A549 (cell line): ENCODE results near the gene GABPB1. TPM values are rescaled to one million over a fixed set of nuclear protein-coding genes. Genes with fewer than 3 reads are reported as not detected.

Experiments used
- ATAC-seq, 2 experiments: fragments of 200-7000 bp in 1 of 2; fragments of >200 bp in 1 of 2; cut with Nextera tagmentation in 1 of 2; cut with Tn5 transposase in 1 of 2; 3 replicates each; pipeline versions ENCODE4 v1.8.0 to v1.9.1; 2018 to 2020; ENCODE audit warnings: mild to moderate bottlenecking in 1 of 2, moderate library complexity in 1 of 2
- CTCF ChIA-PET: fragments of 300-600 bp; sonication (Branson Sonifier 250); formaldehyde crosslinking; extraction: SDS; loops from one replicate; lab custom pipeline; 2021; ENCODE audit warnings: antibody characterized with exemption, inconsistent platforms; lab: Yijun Ruan, JAX
- POLR2A ChIA-PET: fragments of 350-600 bp; formaldehyde crosslinking; extraction: SDS; loops from one replicate; lab custom pipeline; 2021; ENCODE audit warnings: antibody characterized with exemption, inconsistent platforms; lab: Yijun Ruan, JAX
- DNase-seq, 2 experiments: peaks; one replicate each; pipeline versions ENCODE4 v3.0.0 to v3.0.0-alpha.2; 2011 to 2016; ENCODE audit warnings: low read depth in 1 of 2, low spot score in 1 of 2
- FAIRE-seq: peaks from 2 replicates; lab custom pipeline; 2011; peaks lifted over from hg19 to GRCh38; lab: Jason Lieb, UNC
- H3K27ac ChIP-seq, 2 experiments: fragments of >200 bp; sonication (Bioruptor Twin); formaldehyde crosslinking; 3 replicates each; pipeline ENCODE4 v1.5.1; 2016 to 2017
- H3K4me1 ChIP-seq: fragments of >200 bp; sonication (Bioruptor Twin); formaldehyde crosslinking; 3 replicates; pipeline ENCODE4 v1.6.1; 2016
- H3K4me2 ChIP-seq: fragments of >200 bp; sonication (Bioruptor Twin); formaldehyde crosslinking; 3 replicates; pipeline ENCODE4 v1.6.1; 2016
- H3K4me3 ChIP-seq: fragments of >200 bp; sonication (Bioruptor Twin); formaldehyde crosslinking; 3 replicates; pipeline ENCODE4 v1.5.1; 2016
- H3K9me3 ChIP-seq: fragments of >200 bp; sonication (Bioruptor Twin); formaldehyde crosslinking; 3 replicates; pipeline ENCODE4 v1.6.1; 2016
- BHLHE40 ChIP-seq: IDR thresholded peaks from 2 replicates; pipeline ENCODE4 v1.6.1; 2012; ENCODE audit warnings: low read depth, low read length, inconsistent platforms
- CBX2 ChIP-seq: fragments of 200-600 bp; sonication (generic); IDR thresholded peaks from 2 replicates; pipeline ENCODE4 v1.6.1; 2016; ENCODE audit warnings: low read depth, mild to moderate bottlenecking, borderline replicate concordance
- CBX8 ChIP-seq: fragments of 200-600 bp; sonication (generic); IDR thresholded peaks from 2 replicates; pipeline ENCODE4 v1.6.1; 2016
- CEBPB ChIP-seq, 2 experiments: fragments of >200 bp in 1 of 2; sonication (Bioruptor Twin) in 1 of 2; formaldehyde crosslinking in 1 of 2; IDR thresholded peaks; 2 replicates each; pipeline ENCODE4 v1.6.1; 2012 to 2016
- EHF ChIP-seq: fragments of 250-450 bp; sonication (Bioruptor Pico); IDR thresholded peaks from 2 replicates; pipeline ENCODE4 v1.5.0; 2020; ENCODE audit warnings: mild to moderate bottlenecking
- EP300 ChIP-seq, 2 experiments: fragments of >200 bp; sonication (Bioruptor Twin); formaldehyde crosslinking; IDR thresholded peaks; 2 replicates in 1 of 2; 3 replicates in 1 of 2; pipeline ENCODE4 v1.6.1; 2016 to 2017
- FOSL2 ChIP-seq, 2 experiments: fragments of 450-650 bp in 1 of 2; fragments of >200 bp in 1 of 2; sonication (Bioruptor Twin) in 1 of 2; formaldehyde crosslinking; IDR thresholded peaks; 2 replicates each; pipeline versions ENCODE4 v1.5.0 to v1.6.1; 2016 to 2020; ENCODE audit warnings: mild to moderate bottlenecking in 1 of 2, moderate library complexity in 1 of 2
- HOXA7 ChIP-seq: fragments of 250-450 bp; sonication (Bioruptor Pico); IDR thresholded peaks from 2 replicates; pipeline ENCODE4 v1.5.0; 2020; ENCODE audit warnings: mild to moderate bottlenecking, moderate library complexity
- HOXB13 ChIP-seq: fragments of 250-450 bp; sonication (Bioruptor Pico); IDR thresholded peaks from 2 replicates; pipeline ENCODE4 v1.5.0; 2020; ENCODE audit warnings: low read depth, mild to moderate bottlenecking, moderate library complexity
- JUNB ChIP-seq: fragments of >200 bp; sonication (Bioruptor Twin); formaldehyde crosslinking; IDR thresholded peaks from 2 replicates; pipeline ENCODE4 v1.6.1; 2016
- MAFK ChIP-seq: fragments of 450-650 bp; IDR thresholded peaks from 2 replicates; pipeline ENCODE4 v1.6.1; 2014; ENCODE audit not compliant: partially characterized antibody
- MAZ ChIP-seq: fragments of 150-350 bp; IDR thresholded peaks from 2 replicates; pipeline ENCODE4 v1.6.1; 2014; ENCODE audit warnings: antibody characterized with exemption, low read depth, low read length, borderline replicate concordance
- NFE2L2 ChIP-seq: fragments of 150-350 bp; conservative IDR thresholded peaks from 2 replicates; pipeline ENCODE4 v1.6.1; 2014; ENCODE audit warnings: low read length
- NPAS2 ChIP-seq: fragments of 250-450 bp; sonication (Bioruptor Pico); IDR thresholded peaks from 2 replicates; pipeline ENCODE4 v1.8.0; 2022; ENCODE audit warnings: mild to moderate bottlenecking, moderate library complexity, borderline replicate concordance
- PHF8 ChIP-seq: fragments of 200-600 bp; sonication (generic); IDR thresholded peaks from 2 replicates; pipeline ENCODE4 v1.6.1; 2016; ENCODE audit warnings: low read depth, mild to moderate bottlenecking, antibody characterized with exemption, moderate library complexity, borderline replicate concordance
- POLR2AphosphoS2 ChIP-seq: conservative IDR thresholded peaks from 2 replicates; pipeline ENCODE4 v1.6.1; 2012; ENCODE audit warnings: low read length, improper control_type of control experiment, inconsistent platforms
- RCOR1 ChIP-seq: fragments of 150-350 bp; IDR thresholded peaks from 2 replicates; pipeline ENCODE4 v1.6.1; 2014; ENCODE audit warnings: antibody characterized with exemption, low read length, low read depth
- RNF2 ChIP-seq: fragments of 200-600 bp; sonication (generic); IDR thresholded peaks from 2 replicates; pipeline ENCODE4 v1.6.1; 2016; ENCODE audit warnings: low read depth, mild to moderate bottlenecking, antibody characterized with exemption, moderate library complexity, borderline replicate concordance
- SREBF2 ChIP-seq: fragments of 450-650 bp; IDR thresholded peaks from 2 replicates; pipeline ENCODE4 v1.6.1; 2014; ENCODE audit warnings: mild to moderate bottlenecking, moderate library complexity
- ZC3H11A ChIP-seq: fragments of 450-650 bp; IDR thresholded peaks from 2 replicates; pipeline ENCODE4 v1.6.1; 2014; ENCODE audit warnings: antibody characterized with exemption, mild to moderate bottlenecking
- ZFP36 ChIP-seq: fragments of 450-650 bp; IDR thresholded peaks from 2 replicates; pipeline ENCODE4 v1.6.1; 2014; ENCODE audit warnings: borderline replicate concordance; ENCODE audit not compliant: partially characterized antibody
- WGBS: methylation state at CpG from one replicate; pipeline ENCODE4 v1.1.6; 2017; ENCODE audit errors: missing lambda C conversion rate; 5-methylcytosine and 5-hydroxymethylcytosine counted together
- polyA plus RNA-seq, 4 experiments: library from polyadenylated mRNA; depleted of rRNA in 3 of 4; stranded (reverse); fragments of >200 nt; fragmentation: RNase III in 1 of 4; extraction: RNeasy Plus Mini Kit Qiagen cat#74134 plus additional on column Dnase treatment in 1 of 4; gene quantifications; 2 replicates in 3 of 4; 3 replicates in 1 of 4; pipeline ENCODE4 v1.2.3, GENCODE V29; 2011 to 2017
- TF ChIP-seq, protein P1 (sequence below): fragments of 200-600 bp; sonication (generic); IDR thresholded peaks from 2 replicates; pipeline ENCODE4 v1.6.1; 2016; ENCODE audit warnings: antibody characterized with exemption, mild to moderate bottlenecking, moderate library complexity
- TF ChIP-seq, protein P2 (sequence below): IDR thresholded peaks from 2 replicates; pipeline ENCODE4 v1.6.1; 2012; ENCODE audit warnings: low read depth, borderline replicate concordance
- TF ChIP-seq, protein P3 (sequence below): fragments of 450-650 bp; IDR thresholded peaks from 2 replicates; pipeline ENCODE4 v1.6.1; 2014; ENCODE audit warnings: antibody characterized with exemption

Gene GABPB1
- polyA plus RNA-seq, 2 of the 4 experiments (the other 2 are of a cell fraction): 23.0 to 53.9 TPM

DNA sequence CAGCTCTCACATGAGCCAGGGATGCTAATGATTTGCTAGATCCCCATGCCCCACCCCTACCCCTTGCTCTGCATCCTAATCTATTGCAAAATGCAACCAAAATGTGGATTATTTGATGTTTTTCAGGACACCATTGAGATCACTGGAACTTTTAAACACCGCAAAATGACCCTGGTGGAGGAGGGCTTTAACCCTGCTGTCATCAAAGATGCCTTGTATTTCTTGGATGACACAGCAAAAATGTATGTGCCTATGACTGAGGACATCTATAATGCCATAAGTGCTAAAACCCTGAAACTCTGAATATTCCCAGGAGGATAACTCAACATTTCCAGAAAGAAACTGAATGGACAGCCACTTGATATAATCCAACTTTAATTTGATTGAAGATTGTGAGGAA, 119.2 kb downstream of the GABPB1 start:
- POLR2A ChIA-PET: no interaction called here
- Histone ChIP-seq H3K4me3 (no peak overlapping the region), H3K4me2 (0 out of 3 replicates have a peak overlapping the region, but pooled peaks have one; percentile 15), H3K4me1 (peaks cover 20% of the 10 kb centered on the region)
- CTCF ChIA-PET: no interaction called here
- TF ChIP-seq, protein P1, sequence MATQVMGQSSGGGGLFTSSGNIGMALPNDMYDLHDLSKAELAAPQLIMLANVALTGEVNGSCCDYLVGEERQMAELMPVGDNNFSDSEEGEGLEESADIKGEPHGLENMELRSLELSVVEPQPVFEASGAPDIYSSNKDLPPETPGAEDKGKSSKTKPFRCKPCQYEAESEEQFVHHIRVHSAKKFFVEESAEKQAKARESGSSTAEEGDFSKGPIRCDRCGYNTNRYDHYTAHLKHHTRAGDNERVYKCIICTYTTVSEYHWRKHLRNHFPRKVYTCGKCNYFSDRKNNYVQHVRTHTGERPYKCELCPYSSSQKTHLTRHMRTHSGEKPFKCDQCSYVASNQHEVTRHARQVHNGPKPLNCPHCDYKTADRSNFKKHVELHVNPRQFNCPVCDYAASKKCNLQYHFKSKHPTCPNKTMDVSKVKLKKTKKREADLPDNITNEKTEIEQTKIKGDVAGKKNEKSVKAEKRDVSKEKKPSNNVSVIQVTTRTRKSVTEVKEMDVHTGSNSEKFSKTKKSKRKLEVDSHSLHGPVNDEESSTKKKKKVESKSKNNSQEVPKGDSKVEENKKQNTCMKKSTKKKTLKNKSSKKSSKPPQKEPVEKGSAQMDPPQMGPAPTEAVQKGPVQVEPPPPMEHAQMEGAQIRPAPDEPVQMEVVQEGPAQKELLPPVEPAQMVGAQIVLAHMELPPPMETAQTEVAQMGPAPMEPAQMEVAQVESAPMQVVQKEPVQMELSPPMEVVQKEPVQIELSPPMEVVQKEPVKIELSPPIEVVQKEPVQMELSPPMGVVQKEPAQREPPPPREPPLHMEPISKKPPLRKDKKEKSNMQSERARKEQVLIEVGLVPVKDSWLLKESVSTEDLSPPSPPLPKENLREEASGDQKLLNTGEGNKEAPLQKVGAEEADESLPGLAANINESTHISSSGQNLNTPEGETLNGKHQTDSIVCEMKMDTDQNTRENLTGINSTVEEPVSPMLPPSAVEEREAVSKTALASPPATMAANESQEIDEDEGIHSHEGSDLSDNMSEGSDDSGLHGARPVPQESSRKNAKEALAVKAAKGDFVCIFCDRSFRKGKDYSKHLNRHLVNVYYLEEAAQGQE: no peak
- TF ChIP-seq EHF (CRISPR knock-in tag): no peak
- peak; percentile 91 for TF ChIP-seq MAFK
- TF ChIP-seq CBX2: no peak
- TF ChIP-seq HOXB13 (CRISPR knock-in tag): no peak
- TF ChIP-seq ZC3H11A: no peak
- TF ChIP-seq, protein P2, sequence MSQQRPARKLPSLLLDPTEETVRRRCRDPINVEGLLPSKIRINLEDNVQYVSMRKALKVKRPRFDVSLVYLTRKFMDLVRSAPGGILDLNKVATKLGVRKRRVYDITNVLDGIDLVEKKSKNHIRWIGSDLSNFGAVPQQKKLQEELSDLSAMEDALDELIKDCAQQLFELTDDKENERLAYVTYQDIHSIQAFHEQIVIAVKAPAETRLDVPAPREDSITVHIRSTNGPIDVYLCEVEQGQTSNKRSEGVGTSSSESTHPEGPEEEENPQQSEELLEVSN: no peak
- TF ChIP-seq, protein P3, sequence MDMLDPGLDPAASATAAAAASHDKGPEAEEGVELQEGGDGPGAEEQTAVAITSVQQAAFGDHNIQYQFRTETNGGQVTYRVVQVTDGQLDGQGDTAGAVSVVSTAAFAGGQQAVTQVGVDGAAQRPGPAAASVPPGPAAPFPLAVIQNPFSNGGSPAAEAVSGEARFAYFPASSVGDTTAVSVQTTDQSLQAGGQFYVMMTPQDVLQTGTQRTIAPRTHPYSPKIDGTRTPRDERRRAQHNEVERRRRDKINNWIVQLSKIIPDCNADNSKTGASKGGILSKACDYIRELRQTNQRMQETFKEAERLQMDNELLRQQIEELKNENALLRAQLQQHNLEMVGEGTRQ: no peak
- no peak for TF ChIP-seq FOSL2 (IDR thresholded peaks at IDR 0.05)
- no peak for TF ChIP-seq FOSL2 (CRISPR knock-in tag; IDR thresholded peaks at IDR 0.05)
- TF ChIP-seq NFE2L2: peak; percentile 86
- no peak for TF ChIP-seq PHF8
- TF ChIP-seq, all 56 proteins: peak for 2
- FAIRE-seq (no peak), ATAC-seq (no peak), DNase-seq (no peak)
- 89% methylated on average over 1 of the region's 1 CpG for WGBS
- Histone ChIP-seq H3K27ac (peak overlapping the region; percentile 16 to 45; a peak in 4 of 6 replicates), H3K9me3 (no peaks in the 10 kb centered on the region)

DNA sequence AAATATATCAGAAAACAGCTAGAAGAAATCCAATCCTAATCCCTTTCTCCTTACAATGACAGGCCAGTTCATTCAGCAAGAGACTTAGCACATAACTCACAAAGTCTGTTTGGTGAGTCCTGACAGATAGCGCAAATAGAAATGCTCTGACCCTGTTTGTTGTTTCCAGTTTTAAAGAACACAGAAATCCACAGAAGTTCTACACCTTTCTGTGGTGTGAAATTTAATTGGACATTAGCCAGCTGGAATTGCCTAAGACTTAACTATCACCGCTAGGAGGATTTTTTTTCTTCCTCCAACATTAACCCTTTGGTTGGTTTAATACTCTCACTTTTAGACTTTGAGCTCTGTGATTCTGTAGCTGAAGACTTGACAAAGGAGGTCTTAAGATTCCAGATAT, 120.2 kb downstream of the GABPB1 start:
- Histone ChIP-seq H3K4me2 (peak overlapping the region; percentile 8; the same call in 1 of the 3 replicates), H3K27ac (no peak overlapping the region; a peak in 1 of 6 replicates), H3K9me3 (no peaks in the 10 kb centered on the region), H3K4me3 (no peak overlapping the region), H3K4me1 (peaks cover 20% of the 10 kb centered on the region)
- DNase-seq: no peak
- ChIA-PET CTCF (interaction anchor here (0.6 to 1.1 kb wide), 3 partner anchors 49 to 1458 kb away, joined by 3 read pairs; no protein-coding TSS in a partner anchor), POLR2A (no interaction called here)
- peak in 1 of 2 experiments; percentile 38; a peak in 2 of 6 replicates for ATAC-seq
- 47% methylated on average over 2 of the region's 2 CpGs for WGBS
- FAIRE-seq: no peak
- TF ChIP-seq BHLHE40 (no peak), FOSL2 (IDR thresholded peaks at IDR 0.05) (no peak), FOSL2 (CRISPR knock-in tag; IDR thresholded peaks at IDR 0.05) (no peak), ZFP36 (no peak), CEBPB (IDR thresholded peaks at IDR 0.05) (peak; percentile 26 to 69; a peak in 2 of 4 replicates), RNF2 (no peak), JUNB (no peak)

DNA sequence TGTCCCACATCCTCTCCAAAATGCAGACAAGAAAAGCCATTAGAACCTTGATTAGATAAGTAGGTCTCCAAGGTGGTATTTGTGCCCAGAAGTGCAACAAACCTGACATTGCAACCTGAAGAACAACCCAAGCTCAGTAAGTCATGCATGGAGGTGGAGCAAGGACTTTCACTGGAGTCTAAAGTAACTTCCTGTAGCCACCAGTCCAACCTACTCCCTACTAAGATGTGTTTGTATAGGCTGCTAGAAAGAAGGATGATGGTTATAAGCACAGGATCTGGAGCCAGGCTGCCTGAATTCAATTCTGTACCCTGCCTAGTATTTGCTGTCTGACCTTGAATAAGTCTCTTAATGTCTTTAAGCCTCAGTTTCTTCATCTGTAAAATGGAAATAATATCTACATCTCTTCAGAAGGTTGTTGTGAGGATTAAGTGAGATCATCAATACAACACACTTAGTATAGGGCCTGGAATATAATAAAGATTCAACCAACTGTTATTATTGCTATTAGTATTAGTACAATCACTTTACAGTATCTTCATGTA, 121.7 kb downstream of the GABPB1 start:
- Histone ChIP-seq H3K4me2 (no peak overlapping the region), H3K4me1 (peaks cover 20% of the 10 kb centered on the region), H3K9me3 (no peaks in the 10 kb centered on the region), H3K4me3 (no peak overlapping the region), H3K27ac (no peak overlapping the region)
- no peak for TF ChIP-seq MAFK
- TF ChIP-seq MAZ: no peak
- TF ChIP-seq RCOR1: no peak
- TF ChIP-seq NPAS2 (CRISPR knock-in tag): no peak
- no peak for TF ChIP-seq EP300 (IDR thresholded peaks at IDR 0.05)
- TF ChIP-seq RNF2: no peak
- no peak for TF ChIP-seq CBX8
- TF ChIP-seq HOXA7: no peak
- no peak for TF ChIP-seq SREBF2
- TF ChIP-seq BHLHE40: no peak
- no peak for TF ChIP-seq HOXB13 (CRISPR knock-in tag)
- no peak for TF ChIP-seq POLR2AphosphoS2
- FAIRE-seq (no peak), ATAC-seq (no peak), DNase-seq (no peak)
- CTCF ChIA-PET: interaction anchor here (1.0 to 1.1 kb wide), 2 partner anchors 8 to 51 kb away, joined by 3 to 4 read pairs; no protein-coding TSS in a partner anchor
- POLR2A ChIA-PET: no interaction called here
